GM12878 (cell line): ENCODE results near the gene BMERB1. TPM values are rescaled to one million over a fixed set of nuclear protein-coding genes. Genes with fewer than 3 reads are reported as not detected.

Source experiments
- ATAC-seq: fragments of 200-7000 bp; cut with Tn5 transposase; 3 replicates; pipeline ENCODE4 v1.9.1; 2020; ENCODE audit warnings: mild to moderate bottlenecking, moderate library complexity
- BruUV-seq: library from RNA; stranded (reverse); fragments of 400-500 nt; replicated peaks from 2 replicates; lab custom pipeline; 2021; lab: Mats Ljungman, UMichigan
- CTCF ChIA-PET: fragments of 300-600 bp; sonication (Branson Sonifier 250); formaldehyde crosslinking; extraction: SDS; loops from one replicate; lab custom pipeline; 2021; ENCODE audit warnings: inconsistent platforms; lab: Yijun Ruan, JAX
- POLR2A ChIA-PET: fragments of 350-600 bp; formaldehyde crosslinking; extraction: SDS; loops from one replicate; lab custom pipeline; 2021; ENCODE audit warnings: inconsistent platforms; lab: Charles Lee
- RAD21 ChIA-PET: fragments of 300-600 bp; sonication (Branson Sonifier 250); formaldehyde crosslinking; loops from one replicate; lab custom pipeline; 2023; ENCODE audit warnings: antibody characterized with exemption; ENCODE audit not compliant: unreplicated experiment; lab: Charles Lee
- SMC1A ChIA-PET: fragments of 300-600 bp; sonication (Branson Sonifier 250); formaldehyde crosslinking; loops from one replicate; lab custom pipeline; 2023; ENCODE audit not compliant: unreplicated experiment, uncharacterized antibody; lab: Charles Lee
- DNase-seq: peaks from one replicate; pipeline ENCODE4 v3.0.0-alpha.2; 2011; ENCODE audit warnings: low read depth, low spot score
- FAIRE-seq: peaks from 3 replicates; lab custom pipeline; 2011; peaks lifted over from hg19 to GRCh38; lab: Jason Lieb, UNC
- H2AFZ ChIP-seq: 2 replicates; pipeline ENCODE4 v1.6.0; 2011; ENCODE audit warnings: low read depth, low read length, control low read depth; ENCODE audit not compliant: control insufficient read depth
- H3K27ac ChIP-seq: 2 replicates; pipeline ENCODE4 v1.5.1; 2011; ENCODE audit warnings: control low read depth; ENCODE audit not compliant: control insufficient read depth, insufficient read depth
- H3K27me3 ChIP-seq, 2 experiments: replicated peaks in 1 of 2; 2 replicates each; pipeline versions ENCODE4 v1.6.0 to v1.6.1; 2011; ENCODE audit warnings: low read length in 1 of 2; ENCODE audit not compliant: control insufficient read depth in 2 of 2, insufficient read depth in 2 of 2
- H3K36me3 ChIP-seq, 2 experiments: 2 replicates each; pipeline ENCODE4 v1.5.1; 2011; ENCODE audit warnings: low read length in 1 of 2; ENCODE audit not compliant: control insufficient read depth in 2 of 2, insufficient read depth in 2 of 2
- H3K4me1 ChIP-seq: 2 replicates; pipeline ENCODE4 v1.6.1; 2011; ENCODE audit warnings: mild to moderate bottlenecking, low read length, moderate library complexity, mixed read lengths; ENCODE audit not compliant: control insufficient read depth, insufficient read depth
- H3K4me2 ChIP-seq: 2 replicates; pipeline ENCODE4 v1.6.0; 2011; ENCODE audit warnings: control low read depth; ENCODE audit not compliant: control insufficient read depth, insufficient read depth
- H3K4me3 ChIP-seq: fragments of 200-600 bp; sonication (generic); 2 replicates; pipeline ENCODE4 v1.5.1; 2016
- H3K79me2 ChIP-seq: 2 replicates; pipeline ENCODE4 v1.6.0; 2011; ENCODE audit warnings: low read length; ENCODE audit not compliant: control insufficient read depth, insufficient read depth
- H3K9ac ChIP-seq: 2 replicates; pipeline ENCODE4 v1.8.0; 2011; ENCODE audit warnings: low read length, control low read depth, mixed read lengths; ENCODE audit not compliant: control insufficient read depth, insufficient read depth
- H3K9me3 ChIP-seq: replicated peaks from 3 replicates; pipeline ENCODE4 v1.5.1; 2011; ENCODE audit warnings: mild to moderate bottlenecking, low read length; ENCODE audit not compliant: control insufficient read depth, insufficient read depth
- H4K20me1 ChIP-seq: 2 replicates; pipeline ENCODE4 v1.6.0; 2011; ENCODE audit not compliant: control insufficient read depth, insufficient read depth
- BHLHE40 ChIP-seq, 2 experiments: fragments of 450-650 bp in 1 of 2; IDR thresholded peaks; 2 replicates each; pipeline ENCODE4 v1.6.1; 2011 to 2017; ENCODE audit warnings: low read depth in 2 of 2, borderline replicate concordance in 1 of 2, improper control_type of control experiment in 1 of 2, low read length in 1 of 2, mild to moderate bottlenecking in 1 of 2
- CBFB ChIP-seq: IDR thresholded peaks from 2 replicates; pipeline ENCODE4 v1.6.1; 2016; ENCODE audit warnings: antibody characterized with exemption, low read depth
- CHD4 ChIP-seq: fragments of 200-600 bp; sonication (generic); IDR thresholded peaks from 2 replicates; pipeline ENCODE4 v1.6.1; 2016; ENCODE audit warnings: mild to moderate bottlenecking
- HDGF ChIP-seq: fragments of 450-650 bp; IDR thresholded peaks from 2 replicates; pipeline ENCODE4 v1.6.1; 2016; ENCODE audit warnings: antibody characterized with exemption
- JUNB ChIP-seq: IDR thresholded peaks from 2 replicates; pipeline ENCODE4 v1.6.1; 2016; ENCODE audit warnings: antibody characterized with exemption, mild to moderate bottlenecking
- KAT2A ChIP-seq: conservative IDR thresholded peaks from 2 replicates; pipeline ENCODE4 v1.6.1; 2011; ENCODE audit warnings: low read depth, low read length; ENCODE audit not compliant: control insufficient read depth
- MYC ChIP-seq: IDR thresholded peaks from 2 replicates; pipeline ENCODE4 v1.6.1; 2011; ENCODE audit warnings: mild to moderate bottlenecking, low read length, moderate library complexity, inconsistent platforms; ENCODE audit not compliant: insufficient read depth, insufficient replicate concordance, insufficient read length, severe bottlenecking
- PAX5 ChIP-seq: IDR thresholded peaks from 2 replicates; pipeline ENCODE4 v1.6.1; 2011; ENCODE audit warnings: low read depth, low read length, borderline replicate concordance
- RAD51 ChIP-seq: fragments of 450-650 bp; IDR thresholded peaks from 2 replicates; pipeline ENCODE4 v1.6.1; 2016; ENCODE audit warnings: moderate library complexity, mild to moderate bottlenecking, inconsistent platforms
- TBL1XR1 ChIP-seq: IDR thresholded peaks from 2 replicates; pipeline ENCODE4 v1.6.1; 2012; ENCODE audit warnings: low read depth, low read length, improper control_type of control experiment
- ZNF207 ChIP-seq: fragments of 450-650 bp; IDR thresholded peaks from 2 replicates; pipeline ENCODE4 v1.6.1; 2014; ENCODE audit warnings: antibody characterized with exemption, mild to moderate bottlenecking, borderline replicate concordance
- WGBS: methylation state at CpG from one replicate; pipeline ENCODE4 v1.1.6; 2016; ENCODE audit warnings: low lambda C conversion rate; ENCODE audit not compliant: insufficient replicate concordance, insufficient coverage; ENCODE audit errors: missing lambda C conversion rate; 5-methylcytosine and 5-hydroxymethylcytosine counted together
- in situ Hi-C: fragments of 300-500 bp; cut with MboI; formaldehyde crosslinking; loops from 9 replicates; pipeline ENCODE4 v1.14.3; 2018; ENCODE audit warnings: mixed read lengths
- intact Hi-C: fragments of 100-400 bp; cut with micrococcal nuclease; formaldehyde crosslinking; loops from one replicate; pipeline ENCODE4 v1.14.2; 2022; ENCODE audit not compliant: unreplicated experiment
- polyA plus RNA-seq, 11 experiments: library from polyadenylated mRNA; depleted of rRNA in 4 of 11; unstranded in 6 of 11; stranded (reverse) in 5 of 11; fragments of >200 nt; fragmentation: Nextera tagmentation in 4 of 11; fragmentation: Illumina TruSeq in 1 of 11; extraction: Ambion mirVana in 4 of 11; extraction: Trizol in 1 of 11; gene quantifications; 1 replicate in 1 of 11; 2 replicates in 10 of 11; pipeline versions ENCODE4 v1.2.1 to v1.2.3, GENCODE V29; 2011 to 2016; ENCODE audit warnings: inconsistent platforms in 2 of 11, missing spikeins in 2 of 11, low read depth in 1 of 11
- total RNA-seq, 4 experiments: library from RNA; depleted of rRNA in 3 of 4; stranded (reverse); fragments of >200 nt in 3 of 4; fragmentation: Illumina TruSeq in 1 of 4; extraction: Trizol in 1 of 4; gene quantifications; 2 replicates each; pipeline versions ENCODE4 v1.2.1 to v1.2.3, GENCODE V29; 2013 to 2021
- TF ChIP-seq, protein P1 (sequence below): IDR thresholded peaks from 2 replicates; pipeline ENCODE4 v1.6.1; 2012; ENCODE audit warnings: low read depth, low read length, improper control_type of control experiment

Gene BMERB1
- total and polyA plus RNA-seq, 10 of the 15 experiments (the other 5 are each of a cell fraction or from before 2014, with no cell fraction given) = 0.05 to 0.68 (median 0.34) TPM

DNA sequence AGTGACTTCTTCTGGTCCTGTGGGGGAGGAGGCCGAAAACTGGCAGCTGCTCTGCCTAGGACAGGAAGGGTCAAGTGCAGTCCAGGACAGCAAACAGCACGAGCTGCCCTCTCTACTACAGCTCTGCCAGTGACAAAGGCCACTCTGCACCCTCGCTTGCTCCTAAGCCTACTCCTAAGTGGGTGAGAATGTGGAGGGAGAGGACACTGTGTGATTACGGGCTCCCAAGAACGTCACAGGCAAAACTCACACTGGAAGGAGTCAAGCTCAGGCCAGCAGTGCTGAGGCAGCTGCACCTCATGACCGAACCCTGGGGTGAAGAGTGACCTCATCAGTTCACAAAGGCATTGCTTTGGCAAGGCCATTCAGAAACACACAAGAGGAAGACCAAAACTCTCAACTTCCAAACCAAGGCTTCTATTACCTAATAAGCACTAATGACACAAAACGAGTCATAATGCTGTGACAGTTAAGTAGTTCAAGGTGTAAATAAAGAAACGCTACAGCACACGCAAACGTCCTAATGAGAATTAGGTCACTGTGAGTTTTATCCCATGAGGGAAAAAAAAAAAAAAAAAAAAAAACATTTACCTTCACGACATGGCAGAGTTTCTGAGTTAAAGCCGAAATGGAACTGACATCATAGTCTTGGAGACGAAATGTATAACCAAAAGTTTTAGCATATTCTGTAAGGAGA is 173.5 kb downstream of the BMERB1 start:
- POLR2A ChIA-PET = no interaction called here
- H3K4me1 ChIP-seq = no peaks in the 10 kb centered on the region
- CTCF ChIA-PET = no interaction called here

DNA sequence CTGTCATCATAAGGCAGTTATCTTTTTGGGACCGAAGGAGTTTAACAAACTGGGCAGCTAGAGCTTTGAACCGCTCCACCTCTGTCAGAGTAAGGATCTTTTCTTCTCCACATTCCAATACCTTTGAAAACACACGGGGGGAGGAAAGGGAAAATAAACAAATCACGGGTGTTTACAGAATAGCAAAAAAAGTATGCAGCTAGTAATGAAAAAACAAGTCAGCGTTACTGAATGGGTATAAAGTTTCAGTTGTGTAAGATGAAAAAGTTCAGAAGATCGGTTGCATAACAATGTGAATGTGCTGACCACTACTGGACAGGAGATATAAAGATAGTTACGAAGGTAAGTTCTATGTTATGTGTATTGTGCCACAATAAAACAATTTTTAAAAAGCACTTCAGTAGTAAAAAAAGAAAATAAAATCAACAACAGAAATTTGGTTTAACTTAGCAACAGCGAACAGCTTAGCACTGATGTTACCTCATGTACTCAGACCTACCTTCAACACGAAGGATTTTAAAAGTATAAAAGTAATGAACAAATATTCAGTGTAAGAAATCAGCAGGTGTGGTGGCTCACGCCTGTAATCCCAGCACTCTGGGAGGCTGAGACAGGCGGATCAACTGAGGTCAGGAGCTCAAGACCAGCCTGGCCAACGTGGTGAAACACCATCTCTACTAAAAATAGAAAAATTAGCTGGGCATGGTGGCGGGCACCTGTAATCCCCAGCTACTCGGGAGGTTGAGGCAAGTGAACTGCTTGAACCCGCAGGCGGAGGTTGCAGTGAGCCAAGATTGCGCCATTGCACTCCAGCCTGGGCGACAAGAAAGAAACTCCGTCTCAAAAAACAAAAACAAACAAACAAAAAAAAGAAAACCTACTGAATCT is 174.3 kb downstream of the BMERB1 start:
- ATAC-seq = no peak

More for the DNA sequence above, 173.5 kb downstream of the BMERB1 start:
- ChIA-PET SMC1A (interaction anchor here (1.0 to 1.8 kb wide), 2 partner anchors 8 to 34 kb away, joined by 3 to 4 read pairs; no protein-coding TSS in a partner anchor), RAD21 (interaction anchor here (0.7 kb wide), 1 partner anchor 13 kb away, joined by 3 read pairs; no protein-coding TSS in a partner anchor)
- FAIRE-seq (no peak), ATAC-seq (no peak), DNase-seq (no peak)
- no peak overlapping the region for H3K4me2 ChIP-seq
- H3K79me2 ChIP-seq = no peaks in the 10 kb centered on the region
- no peak overlapping the region for H3K4me3 ChIP-seq
- H3K27ac ChIP-seq = no peak overlapping the region
- H2AFZ ChIP-seq = no peak overlapping the region
- intact Hi-C loops = no loop called here
- BruUV-seq = no TSS peak
- TF ChIP-seq TBL1XR1 (no peak), CBFB (no peak)
- WGBS = 94% methylated on average over 13 of the region's 13 CpGs
- no peaks in the 10 kb centered on the region for H4K20me1 ChIP-seq
- H3K9ac ChIP-seq = no peak overlapping the region
- H3K36me3 ChIP-seq = peaks cover 18 to 54% of the 10 kb centered on the region in 2 experiments
- in situ Hi-C loops = no loop called here
- no peaks in the 10 kb centered on the region for H3K9me3 ChIP-seq
- no peaks in the 10 kb centered on the region for H3K27me3 ChIP-seq

More for the DNA sequence above, 174.3 kb downstream of the BMERB1 start:
- no peak for TF ChIP-seq KAT2A
- no peak for TF ChIP-seq CHD4
- TF ChIP-seq, protein P1, sequence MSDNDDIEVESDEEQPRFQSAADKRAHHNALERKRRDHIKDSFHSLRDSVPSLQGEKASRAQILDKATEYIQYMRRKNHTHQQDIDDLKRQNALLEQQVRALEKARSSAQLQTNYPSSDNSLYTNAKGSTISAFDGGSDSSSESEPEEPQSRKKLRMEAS = no peak
- no peak for TF ChIP-seq BHLHE40 (IDR thresholded peaks at IDR 0.05; ENCODE audit: borderline replicate concordance in 1 of 2, low read depth in 2 of 2, low read length in 1 of 2)
- no peak for TF ChIP-seq RAD51
- TF ChIP-seq MYC = no peak
- no peak for TF ChIP-seq HDGF
- TF ChIP-seq ZNF207 = no peak
- TF ChIP-seq PAX5 = no peak
- TF ChIP-seq JUNB = no peak
- peaks cover 17 to 54% of the 10 kb centered on the region in 2 experiments for H3K36me3 ChIP-seq
- intact Hi-C loops (no loop called here), in situ Hi-C loops (no loop called here)
- ChIA-PET CTCF (interaction anchor here (0.7 to 1.0 kb wide), 2 partner anchors 8 to 21 kb away, joined by 3 read pairs; no protein-coding TSS in a partner anchor), SMC1A (interaction anchor here (1.8 kb wide), 1 partner anchor 33 kb away, joined by 4 read pairs; no protein-coding TSS in a partner anchor), RAD21 (no interaction called here), POLR2A (no interaction called here)
- H3K79me2 ChIP-seq = no peaks in the 10 kb centered on the region
- no peak overlapping the region for H3K4me3 ChIP-seq
- no TSS peak for BruUV-seq
- no peak overlapping the region for H2AFZ ChIP-seq
- no peaks in the 10 kb centered on the region for H4K20me1 ChIP-seq
- no peak overlapping the region for H3K4me2 ChIP-seq
- no peaks in the 10 kb centered on the region for H3K27me3 ChIP-seq
- H3K4me1 ChIP-seq = no peaks in the 10 kb centered on the region
- no peak for DNase-seq
- no peaks in the 10 kb centered on the region for H3K9me3 ChIP-seq
- FAIRE-seq = no peak
- H3K27ac ChIP-seq = no peak overlapping the region
- H3K9ac ChIP-seq = no peak overlapping the region
- WGBS = 87% methylated on average over 19 of the region's 19 CpGs
